Measurements from ENCODE around the gene CAPN15. TPM values are rescaled to one million over a fixed set of nuclear protein-coding genes. Genes with fewer than 3 reads are reported as not detected.

Gene CAPN15
- polyA plus RNA-seq, 3 donors: 3.4 to 42.6 (median 3.9) TPM

- Histone ChIP-seq H3K36me3 (replicated peaks in 1 of 2; ENCODE audit: control insufficient read depth in 1 of 2, insufficient read depth in 2 of 2, low read length in 2 of 2) (peaks cover 0 to 11% of the 10 kb centered on the region in 2 donors), H3K27me3 (ENCODE audit: control insufficient read depth in 2 of 2, insufficient read depth in 2 of 2, low read length in 2 of 2) (no peaks in the 10 kb centered on the region), H4K20me1 (ENCODE audit: insufficient read depth, low read length) (peaks cover 53% of the 10 kb centered on the region), H3K9ac (ENCODE audit: insufficient read depth, low read length, poor library complexity, severe bottlenecking) (no peak overlapping the region), H2AFZ (ENCODE audit: insufficient read depth, low read depth, low read length, poor library complexity, severe bottlenecking) (no peak overlapping the region), H3K9me3 (replicated peaks in 1 of 2; ENCODE audit: control insufficient read depth in 1 of 2, insufficient read depth in 1 of 2, low read length in 2 of 2) (no peaks in the 10 kb centered on the region), H3K4me3 (replicated peaks in 1 of 3; ENCODE audit: low read depth in 2 of 3, low read length in 3 of 3) (peak overlapping the region in 1 of 3 experiments; percentile 92), H3K4me1 (ENCODE audit: control insufficient read depth in 1 of 2, insufficient read depth in 2 of 2, low read length in 2 of 2) (peaks cover 61 to 68% of the 10 kb centered on the region in 2 donors), H3K27ac (ENCODE audit: low read depth in 1 of 2, low read length in 2 of 2) (peak overlapping the region; percentile 81 to 83), H3K79me2 (ENCODE audit: insufficient read depth, low read length) (peaks cover 82% of the 10 kb centered on the region), H3K4me2 (replicated peaks; ENCODE audit: extremely low read depth, low read length, poor library complexity, severe bottlenecking) (peak overlapping the region; percentile 87)
- H3K4me3 Mint-ChIP-seq: peak overlapping the region in 1 of 2 donors; percentile 27
- peaks cover 0 to 2% (median 0%) of the 10 kb centered on the region in 3 donors for H3K27me3 Mint-ChIP-seq (ENCODE audit: low read depth in 3 of 3)
- WGBS (ENCODE audit: insufficient coverage): 87% methylated on average over 15 of the region's 16 CpGs
- H3K9me3 Mint-ChIP-seq: peaks cover 0 to 2% (median 0%) of the 10 kb centered on the region in 7 donors
- peaks cover 21 to 30% of the 10 kb centered on the region in 2 donors for H3K36me3 Mint-ChIP-seq
- TF ChIP-seq CTCF (IDR thresholded peaks at IDR 0.05): no peak
- no peak for DNase-seq
- intact Hi-C loops (cut with micrococcal nuclease): no loop called here
- H3K27ac Mint-ChIP-seq: peak overlapping the region; percentile 82 to 96 (median 93)
- H3K4me1 Mint-ChIP-seq: peaks cover 62% of the 10 kb centered on the region
These were observed 66.3 kb downstream of the CAPN15 start for GRCh38 chr16:593807-594206.

- H2AFZ ChIP-seq (ENCODE audit: insufficient read depth, low read depth, low read length, poor library complexity, severe bottlenecking): no peak overlapping the region
- H3K9me3 ChIP-seq (replicated peaks in 1 of 2; ENCODE audit: control insufficient read depth in 1 of 2, insufficient read depth in 1 of 2, low read length in 2 of 2): no peaks in the 10 kb centered on the region
- no peaks in the 10 kb centered on the region for H3K27me3 ChIP-seq (ENCODE audit: control insufficient read depth in 2 of 2, insufficient read depth in 2 of 2, low read length in 2 of 2)
- H3K36me3 Mint-ChIP-seq: peaks cover 27 to 39% of the 10 kb centered on the region in 2 donors
- H3K27me3 Mint-ChIP-seq (ENCODE audit: low read depth in 3 of 3): peaks cover 0 to 2% (median 1%) of the 10 kb centered on the region in 3 donors
- H3K9ac ChIP-seq (ENCODE audit: insufficient read depth, low read length, poor library complexity, severe bottlenecking): no peak overlapping the region
- WGBS (ENCODE audit: insufficient coverage): 92% methylated on average over 11 of the region's 18 CpGs
- H3K4me1 Mint-ChIP-seq: peaks cover 62% of the 10 kb centered on the region
- H3K4me2 ChIP-seq (replicated peaks; ENCODE audit: extremely low read depth, low read length, poor library complexity, severe bottlenecking): no peak overlapping the region
- peaks cover 7 to 22% of the 10 kb centered on the region in 2 donors for H3K36me3 ChIP-seq (replicated peaks in 1 of 2; ENCODE audit: control insufficient read depth in 1 of 2, insufficient read depth in 2 of 2, low read length in 2 of 2)
- H3K27ac ChIP-seq (ENCODE audit: low read depth in 1 of 2, low read length in 2 of 2): no peak overlapping the region
- peaks cover 64% of the 10 kb centered on the region for H4K20me1 ChIP-seq (ENCODE audit: insufficient read depth, low read length)
- no peak overlapping the region for H3K4me3 Mint-ChIP-seq
- peaks cover 0 to 2% (median 0%) of the 10 kb centered on the region in 7 donors for H3K9me3 Mint-ChIP-seq
- DNase-seq: no peak
- H3K27ac Mint-ChIP-seq: peak overlapping the region in 2 of 7 donors; percentile 27 to 54
- no peak for TF ChIP-seq CTCF (IDR thresholded peaks at IDR 0.05)
- intact Hi-C loops (cut with micrococcal nuclease): no loop called here
- H3K4me3 ChIP-seq (replicated peaks in 1 of 3; ENCODE audit: low read depth in 2 of 3, low read length in 3 of 3): no peak overlapping the region
- peaks cover 92% of the 10 kb centered on the region for H3K79me2 ChIP-seq (ENCODE audit: insufficient read depth, low read length)
- peaks cover 61 to 68% of the 10 kb centered on the region in 2 donors for H3K4me1 ChIP-seq (ENCODE audit: control insufficient read depth in 1 of 2, insufficient read depth in 2 of 2, low read length in 2 of 2)
These were observed 67.6 kb downstream of the CAPN15 start for GRCh38 chr16:595094-595528.

All from CD14-positive monocyte (primary cell).